SU-DHL-6 (cell line): ENCODE data around the gene KISS1.

Source experiments
- EZH2phosphoT487 ChIP-seq: fragments of 200-600 bp; sonication (generic), shearing (Covaris generic); conservative IDR thresholded peaks from 2 replicates; pipeline ENCODE4 v1.6.1; 2018; ENCODE audit warnings: mild to moderate bottlenecking, antibody characterized with exemption, low read length, moderate library complexity, mixed read lengths
- TF ChIP-seq, protein P1 (sequence below): fragments of 200-600 bp; sonication (generic); IDR thresholded peaks from one replicate; pipeline ENCODE4 v1.5.1; 2017; ENCODE audit warnings: antibody characterized with exemption, mild to moderate bottlenecking, low read length, moderate library complexity; ENCODE audit not compliant: insufficient read depth, poor library complexity, severe bottlenecking

DNA sequence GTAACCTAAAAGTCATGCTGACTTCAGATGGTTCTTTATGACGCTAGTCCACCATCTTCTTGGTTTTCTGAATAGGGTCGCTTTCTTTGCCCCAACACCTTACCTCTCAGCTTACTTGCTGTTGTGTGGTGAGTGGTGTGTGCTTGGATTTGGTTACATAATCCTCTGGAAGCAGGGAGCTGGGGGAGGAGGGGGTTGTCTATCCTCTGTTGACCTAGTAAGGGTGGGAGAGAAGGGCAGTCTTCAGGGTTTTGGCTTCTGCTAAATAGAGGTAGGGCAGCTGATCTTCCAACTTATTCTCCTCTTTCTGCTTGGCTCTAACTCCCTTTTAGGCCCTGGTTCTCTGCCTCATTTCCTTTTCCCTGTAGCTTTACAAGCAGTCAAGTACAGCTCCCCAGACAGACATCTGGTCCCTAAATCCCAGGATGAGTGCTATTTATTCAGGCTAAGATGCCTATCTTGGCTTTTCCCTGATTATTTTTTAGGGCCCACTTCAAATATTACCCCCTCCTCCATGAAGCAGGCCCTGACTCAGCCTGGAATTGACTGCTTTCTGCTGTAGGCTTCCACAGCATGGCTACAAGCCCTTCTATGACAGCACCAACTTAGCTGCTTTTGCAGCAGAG lies 23.8 kb downstream of the KISS1 start:
- TF ChIP-seq EZH2phosphoT487: no peak
- TF ChIP-seq, protein P1, sequence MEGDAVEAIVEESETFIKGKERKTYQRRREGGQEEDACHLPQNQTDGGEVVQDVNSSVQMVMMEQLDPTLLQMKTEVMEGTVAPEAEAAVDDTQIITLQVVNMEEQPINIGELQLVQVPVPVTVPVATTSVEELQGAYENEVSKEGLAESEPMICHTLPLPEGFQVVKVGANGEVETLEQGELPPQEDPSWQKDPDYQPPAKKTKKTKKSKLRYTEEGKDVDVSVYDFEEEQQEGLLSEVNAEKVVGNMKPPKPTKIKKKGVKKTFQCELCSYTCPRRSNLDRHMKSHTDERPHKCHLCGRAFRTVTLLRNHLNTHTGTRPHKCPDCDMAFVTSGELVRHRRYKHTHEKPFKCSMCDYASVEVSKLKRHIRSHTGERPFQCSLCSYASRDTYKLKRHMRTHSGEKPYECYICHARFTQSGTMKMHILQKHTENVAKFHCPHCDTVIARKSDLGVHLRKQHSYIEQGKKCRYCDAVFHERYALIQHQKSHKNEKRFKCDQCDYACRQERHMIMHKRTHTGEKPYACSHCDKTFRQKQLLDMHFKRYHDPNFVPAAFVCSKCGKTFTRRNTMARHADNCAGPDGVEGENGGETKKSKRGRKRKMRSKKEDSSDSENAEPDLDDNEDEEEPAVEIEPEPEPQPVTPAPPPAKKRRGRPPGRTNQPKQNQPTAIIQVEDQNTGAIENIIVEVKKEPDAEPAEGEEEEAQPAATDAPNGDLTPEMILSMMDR: no peak
